ENCODE results near the gene CEBPG.

CEBPG gene

DNA sequence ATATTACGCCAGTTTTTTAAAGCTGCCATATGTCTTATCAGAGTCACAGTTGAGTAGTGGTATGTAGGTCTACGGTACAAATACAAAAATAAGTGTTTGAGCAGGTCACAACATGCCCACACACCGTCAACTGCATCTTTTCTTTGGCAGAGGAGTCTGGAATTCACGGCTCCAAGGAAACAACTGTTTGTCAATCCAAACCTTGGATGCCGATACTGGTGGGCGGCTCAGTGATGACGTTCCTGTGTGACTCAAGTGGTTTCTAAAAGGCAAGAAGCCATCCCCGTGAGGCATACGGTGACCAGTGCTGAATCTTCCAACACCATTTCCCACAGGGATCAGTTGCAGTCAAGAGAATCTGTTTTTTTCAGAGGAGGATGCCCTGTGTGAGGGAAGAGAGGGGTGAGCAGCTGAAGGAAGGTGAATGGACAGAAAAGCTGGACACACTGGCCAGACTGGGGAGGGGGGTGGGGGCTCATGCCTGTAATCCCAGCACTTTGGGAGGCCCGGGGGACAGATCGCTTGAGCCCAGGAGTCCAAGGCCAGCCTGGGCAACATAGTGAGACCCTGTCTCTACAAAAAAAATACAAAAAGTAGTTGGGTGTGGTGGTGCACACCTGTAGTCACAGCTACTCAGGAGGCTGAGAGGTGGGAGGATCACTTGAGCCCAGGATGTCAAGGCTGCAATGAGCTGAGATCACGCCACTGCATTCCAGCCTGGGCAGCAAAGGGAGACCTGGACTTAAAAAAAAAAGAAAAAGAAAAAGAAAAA, 22.8 kb upstream of the CEBPG start:
- TF ChIP-seq, protein P1, sequence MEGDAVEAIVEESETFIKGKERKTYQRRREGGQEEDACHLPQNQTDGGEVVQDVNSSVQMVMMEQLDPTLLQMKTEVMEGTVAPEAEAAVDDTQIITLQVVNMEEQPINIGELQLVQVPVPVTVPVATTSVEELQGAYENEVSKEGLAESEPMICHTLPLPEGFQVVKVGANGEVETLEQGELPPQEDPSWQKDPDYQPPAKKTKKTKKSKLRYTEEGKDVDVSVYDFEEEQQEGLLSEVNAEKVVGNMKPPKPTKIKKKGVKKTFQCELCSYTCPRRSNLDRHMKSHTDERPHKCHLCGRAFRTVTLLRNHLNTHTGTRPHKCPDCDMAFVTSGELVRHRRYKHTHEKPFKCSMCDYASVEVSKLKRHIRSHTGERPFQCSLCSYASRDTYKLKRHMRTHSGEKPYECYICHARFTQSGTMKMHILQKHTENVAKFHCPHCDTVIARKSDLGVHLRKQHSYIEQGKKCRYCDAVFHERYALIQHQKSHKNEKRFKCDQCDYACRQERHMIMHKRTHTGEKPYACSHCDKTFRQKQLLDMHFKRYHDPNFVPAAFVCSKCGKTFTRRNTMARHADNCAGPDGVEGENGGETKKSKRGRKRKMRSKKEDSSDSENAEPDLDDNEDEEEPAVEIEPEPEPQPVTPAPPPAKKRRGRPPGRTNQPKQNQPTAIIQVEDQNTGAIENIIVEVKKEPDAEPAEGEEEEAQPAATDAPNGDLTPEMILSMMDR (IDR thresholded peaks at IDR 0.05; ENCODE audit: extremely low read depth, missing control alignments), result no peak
- no peak for DNase-seq (ENCODE audit: low spot score)

DNA sequence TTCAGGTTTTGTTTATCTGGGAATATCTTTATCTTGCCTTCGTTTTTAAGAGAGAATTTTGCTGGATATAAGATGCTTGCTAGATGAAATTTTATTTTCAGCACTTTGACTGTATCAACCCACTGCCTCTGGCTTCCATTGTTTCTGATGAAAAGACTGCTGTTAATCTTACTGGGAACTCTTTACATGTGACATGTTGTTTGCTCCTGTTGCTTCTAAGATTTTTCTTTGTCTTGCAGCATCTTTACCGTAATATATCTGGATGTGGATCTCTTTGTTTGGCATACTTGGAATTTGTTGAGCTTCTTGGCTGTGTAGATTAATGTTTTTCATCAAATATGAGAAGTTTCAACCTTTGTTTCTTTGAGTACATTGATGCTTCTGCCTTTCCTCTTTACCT, 18.0 kb upstream of the CEBPG start:
- DNase-seq (ENCODE audit: low spot score), result no peak
- TF ChIP-seq, protein P1 (IDR thresholded peaks at IDR 0.05; ENCODE audit: extremely low read depth, missing control alignments), result no peak

DNA sequence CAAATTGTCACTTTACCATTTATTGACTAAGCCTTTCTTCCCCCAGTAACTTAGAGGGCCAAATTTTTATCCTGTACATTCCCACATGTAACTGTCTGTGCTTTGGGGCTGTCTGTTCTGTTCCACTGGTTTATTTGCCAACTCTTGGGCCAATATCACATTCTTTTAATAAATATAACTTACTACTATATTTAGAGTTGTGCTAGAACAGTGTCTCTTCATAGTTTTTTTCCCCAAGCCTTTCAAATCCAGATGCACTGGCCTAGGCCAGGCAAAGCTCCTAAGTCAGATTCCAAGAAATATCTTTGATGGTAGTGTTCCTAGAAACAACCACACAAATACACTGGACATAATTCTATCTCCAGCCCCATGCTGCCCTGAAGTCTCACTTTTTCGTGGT, 16.0 kb upstream of the CEBPG start:
- TF ChIP-seq, protein P1 (IDR thresholded peaks at IDR 0.05; ENCODE audit: extremely low read depth, missing control alignments), result no peak
- DNase-seq (ENCODE audit: low spot score), result no peak

DNA sequence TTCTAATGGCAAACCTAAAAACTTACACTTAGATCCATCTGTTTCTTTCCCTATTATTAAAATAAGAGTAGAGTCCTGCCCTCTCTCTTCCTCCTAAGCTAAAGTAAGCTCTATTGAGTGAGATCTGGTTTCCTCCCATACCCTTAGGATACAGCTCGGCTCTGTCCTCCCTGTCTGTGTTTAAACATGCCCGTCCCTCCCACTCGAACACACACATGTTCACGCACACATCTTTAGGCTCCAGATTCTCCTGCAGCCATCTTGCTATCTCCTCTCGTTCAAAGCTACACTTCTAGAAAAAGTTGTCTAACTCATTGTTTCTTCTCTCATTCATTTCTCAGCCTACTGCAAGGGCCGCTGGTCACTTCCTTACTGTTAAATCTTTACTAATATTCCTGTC, 15.1 kb upstream of the CEBPG start:
- TF ChIP-seq, protein P1 (IDR thresholded peaks at IDR 0.05; ENCODE audit: extremely low read depth, missing control alignments), result no peak
- no peak for DNase-seq (ENCODE audit: low spot score)

DNA sequence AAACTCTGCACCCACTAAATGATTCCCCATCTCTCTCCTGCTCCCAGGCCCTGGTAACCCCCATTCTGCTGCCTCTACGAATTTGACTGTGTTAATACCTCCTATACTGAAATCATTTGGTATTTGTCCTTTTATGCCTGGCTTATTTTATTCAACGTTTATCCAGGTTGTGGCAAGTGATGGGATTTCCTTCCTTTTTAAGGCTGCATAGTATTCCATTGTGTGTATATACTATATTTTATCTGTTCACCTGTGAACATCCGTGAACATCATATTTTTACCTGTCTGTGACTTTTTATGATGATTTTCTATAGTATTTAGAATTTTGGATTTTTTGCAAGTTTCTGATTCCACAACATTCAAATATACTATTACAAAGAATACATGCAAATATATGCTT, 13.9 kb upstream of the CEBPG start:
- TF ChIP-seq, protein P1 (IDR thresholded peaks at IDR 0.05; ENCODE audit: extremely low read depth, missing control alignments), result no peak
- no peak for DNase-seq (ENCODE audit: low spot score)

DNA sequence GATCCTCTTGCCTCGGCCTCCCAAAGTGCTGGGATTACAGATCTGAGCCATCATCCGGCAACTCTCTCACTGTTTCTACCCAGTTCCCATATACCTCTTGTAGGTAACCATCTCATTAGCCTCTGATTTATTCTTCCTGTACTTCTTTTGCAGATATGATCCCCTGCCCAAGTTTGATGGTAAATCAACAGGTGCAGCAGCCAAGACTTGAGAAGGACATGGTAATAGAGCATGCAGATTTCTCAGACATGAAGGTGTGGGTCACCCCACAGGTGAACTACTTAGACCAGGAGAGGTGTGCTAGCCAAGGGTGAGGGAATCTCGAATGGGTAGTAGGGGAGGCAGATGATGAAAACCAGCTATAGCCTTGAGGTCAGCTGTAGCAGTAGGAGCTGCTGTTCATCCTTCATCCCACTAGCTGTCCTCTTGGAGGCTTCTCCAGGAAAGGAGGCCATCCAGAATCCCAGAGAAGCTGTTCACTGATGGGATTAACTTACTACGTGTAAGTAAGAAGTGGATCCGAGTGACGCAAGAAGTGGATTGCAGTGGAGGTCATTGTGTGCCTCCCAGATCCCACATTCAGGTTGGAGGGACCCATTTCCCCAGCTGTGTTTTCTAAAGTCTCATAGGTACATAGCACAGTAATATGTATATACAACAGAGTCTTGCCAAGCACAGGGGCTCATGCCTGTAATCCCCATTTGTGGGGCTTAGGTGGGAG, 10.8 kb upstream of the CEBPG start:
- TF ChIP-seq, protein P1 (IDR thresholded peaks at IDR 0.05; ENCODE audit: extremely low read depth, missing control alignments), result no peak
- no peak for DNase-seq (ENCODE audit: low spot score)

DNA sequence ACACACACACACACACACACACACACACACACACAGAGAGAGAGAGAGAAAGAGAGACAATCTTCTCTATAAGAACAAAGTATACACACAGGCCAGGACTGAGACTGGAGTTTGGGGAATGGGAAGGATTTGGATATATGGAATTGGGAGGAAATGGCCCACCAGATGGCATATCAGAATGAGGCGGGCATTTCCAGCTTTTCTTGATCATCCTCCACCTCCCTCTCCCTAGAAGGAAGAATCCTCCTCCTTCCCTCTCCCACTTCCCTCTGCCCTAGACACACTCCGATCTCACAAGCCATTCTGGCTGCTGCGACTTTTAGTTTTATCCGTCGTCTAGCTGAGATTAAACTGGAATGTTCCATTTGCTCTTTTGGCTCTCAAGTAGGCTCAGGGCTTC, 10.0 kb upstream of the CEBPG start:
- DNase-seq (ENCODE audit: low spot score), result no peak
- TF ChIP-seq, protein P1 (IDR thresholded peaks at IDR 0.05; ENCODE audit: extremely low read depth, missing control alignments), result no peak

Data from GM20000 (cell line).